Prostate gland (tissue), 2 donors: ENCODE results near the gene PTPN14.

ENCODE experiments used
- CTCF ChIP-seq, 4 experiments: fragments of 200-600 bp in 2 of 4; fragments of 450-650 bp in 2 of 4; sonication (generic) in 2 of 4; IDR thresholded peaks; 1 replicate in 3 of 4; 2 replicates in 1 of 4; pipeline ENCODE4 v1.5.1; 2016 to 2019; ENCODE audit warnings: antibody characterized with exemption in 4 of 4, mild to moderate bottlenecking in 2 of 4, moderate library complexity in 2 of 4
- POLR2A ChIP-seq: fragments of 450-650 bp; IDR thresholded peaks from one replicate; pipeline ENCODE4 v1.6.1; 2016; ENCODE audit warnings: antibody characterized with exemption, mild to moderate bottlenecking
- POLR2AphosphoS5 ChIP-seq: sonication (generic); formaldehyde crosslinking; IDR thresholded peaks from one replicate; pipeline ENCODE4 v1.6.1; 2017; ENCODE audit warnings: antibody characterized with exemption

- no peak for TF ChIP-seq POLR2A
- TF ChIP-seq CTCF (IDR thresholded peaks at IDR 0.05): no peak
- no peak for TF ChIP-seq POLR2AphosphoS5
Measured at GRCh38 chr1:214370615-214371014, 180.8 kb downstream of the PTPN14 start.
